ENCODE data around the gene SNAP91. TPM values are rescaled to one million over a fixed set of nuclear protein-coding genes. Genes with fewer than 3 reads are reported as not detected.
"Not testable (repeated sequence)": the region's sequence is repeated elsewhere in the genome, so short reads cannot be mapped to it uniquely, and the experiment has no call there.

The SNAP91 gene
- polyA plus RNA-seq, 1 donor (not counting 4 experiments of a cell fraction or from before 2014, with no cell fraction given), result not detected

GRCh38 chr6:83633609-83634008 lies 75.3 kb downstream of the SNAP91 start:
- Histone ChIP-seq H3K4me1 (ENCODE audit: control insufficient read depth, extremely low read depth, insufficient read depth, low read length) (no peaks in the 10 kb centered on the region), H3K79me2 (ENCODE audit: control insufficient read depth, insufficient read depth, low read length) (no peaks in the 10 kb centered on the region), H2AFZ (ENCODE audit: control insufficient read depth, low read length) (no peak overlapping the region), H4K20me1 (ENCODE audit: control insufficient read depth, extremely low read depth, insufficient read depth, low read length) (no peaks in the 10 kb centered on the region), H3K9ac (ENCODE audit: control insufficient read depth, extremely low read depth, insufficient read depth, low read length) (no peak overlapping the region), H3K27ac (ENCODE audit: control insufficient read depth, insufficient read depth, low read length) (no peak overlapping the region), H3K4me2 (ENCODE audit: control insufficient read depth, extremely low read depth, insufficient read depth, low read depth, low read length) (no peak overlapping the region), H3K4me3 (ENCODE audit: control insufficient read depth in 2 of 3, extremely low read depth in 1 of 3, insufficient read depth in 2 of 3, low read depth in 1 of 3, low read length in 3 of 3) (no peak overlapping the region), H3K9me3 (ENCODE audit: control insufficient read depth, low read depth, low read length) (no peaks in the 10 kb centered on the region), H3K36me3 (ENCODE audit: control insufficient read depth in 2 of 2, extremely low read depth in 1 of 2, insufficient read depth in 2 of 2, low read length in 2 of 2) (no peaks in the 10 kb centered on the region), H3K9me1 (ENCODE audit: control insufficient read depth, extremely low read depth, insufficient read depth, low read length) (no peaks in the 10 kb centered on the region), H3K27me3 (ENCODE audit: control insufficient read depth, extremely low read depth, insufficient read depth, low read length) (no peaks in the 10 kb centered on the region)
- DNase-seq (ENCODE audit: low read depth, low spot score) (no peak), FAIRE-seq (no peak)
- dilution Hi-C loops (cut with MboI; ENCODE audit: extremely low pct_ligation_motif_present, low sequenced_read_pairs), result no loop called here
- TF ChIP-seq EZH2 (IDR thresholded peaks at IDR 0.05; ENCODE audit: low read length), result no peak
- no peak for TF ChIP-seq CTCF (optimal IDR thresholded peaks at IDR 0.05 in 1 of 3, IDR thresholded peaks at IDR 0.05 in 1 of 3, conservative IDR thresholded peaks at IDR 0.05 in 1 of 3; ENCODE audit: extremely low read depth in 1 of 3, insufficient read depth in 2 of 3, low read length in 3 of 3)

- DNase-seq (ENCODE audit: low read depth, low spot score) (no peak), FAIRE-seq (no peak)
- Histone ChIP-seq H3K9me3 (ENCODE audit: control insufficient read depth, low read depth, low read length) (no peaks in the 10 kb centered on the region), H3K36me3 (ENCODE audit: control insufficient read depth in 2 of 2, extremely low read depth in 1 of 2, insufficient read depth in 2 of 2, low read length in 2 of 2) (no peaks in the 10 kb centered on the region), H3K27ac (ENCODE audit: control insufficient read depth, insufficient read depth, low read length) (no peak overlapping the region), H3K79me2 (ENCODE audit: control insufficient read depth, insufficient read depth, low read length) (no peaks in the 10 kb centered on the region), H4K20me1 (ENCODE audit: control insufficient read depth, extremely low read depth, insufficient read depth, low read length) (no peaks in the 10 kb centered on the region), H3K4me3 (ENCODE audit: control insufficient read depth in 2 of 3, extremely low read depth in 1 of 3, insufficient read depth in 2 of 3, low read depth in 1 of 3, low read length in 3 of 3) (no peak overlapping the region), H3K4me2 (ENCODE audit: control insufficient read depth, extremely low read depth, insufficient read depth, low read depth, low read length) (no peak overlapping the region), H3K27me3 (ENCODE audit: control insufficient read depth, extremely low read depth, insufficient read depth, low read length) (no peaks in the 10 kb centered on the region), H3K4me1 (ENCODE audit: control insufficient read depth, extremely low read depth, insufficient read depth, low read length) (no peaks in the 10 kb centered on the region), H3K9me1 (ENCODE audit: control insufficient read depth, extremely low read depth, insufficient read depth, low read length) (no peaks in the 10 kb centered on the region), H2AFZ (ENCODE audit: control insufficient read depth, low read length) (no peak overlapping the region), H3K9ac (ENCODE audit: control insufficient read depth, extremely low read depth, insufficient read depth, low read length) (no peak overlapping the region)
- dilution Hi-C loops (cut with MboI; ENCODE audit: extremely low pct_ligation_motif_present, low sequenced_read_pairs), result no loop called here
- TF ChIP-seq CTCF (optimal IDR thresholded peaks at IDR 0.05 in 1 of 3, IDR thresholded peaks at IDR 0.05 in 1 of 3, conservative IDR thresholded peaks at IDR 0.05 in 1 of 3; ENCODE audit: extremely low read depth in 1 of 3, insufficient read depth in 2 of 3, low read length in 3 of 3) (no peak), EZH2 (IDR thresholded peaks at IDR 0.05; ENCODE audit: low read length) (no peak)
These were observed 75.8 kb downstream of the SNAP91 start for GRCh38 chr6:83633149-83633548.

- H3K4me1 ChIP-seq (ENCODE audit: control insufficient read depth, extremely low read depth, insufficient read depth, low read length); dilution Hi-C loops (cut with MboI; ENCODE audit: extremely low pct_ligation_motif_present, low sequenced_read_pairs); H3K27ac ChIP-seq (ENCODE audit: control insufficient read depth, insufficient read depth, low read length); H3K9me3 ChIP-seq (ENCODE audit: control insufficient read depth, low read depth, low read length); DNase-seq (ENCODE audit: low read depth, low spot score); H3K4me3 ChIP-seq (ENCODE audit: control insufficient read depth in 2 of 3, extremely low read depth in 1 of 3, insufficient read depth in 2 of 3, low read depth in 1 of 3, low read length in 3 of 3); H3K36me3 ChIP-seq (ENCODE audit: control insufficient read depth in 2 of 2, extremely low read depth in 1 of 2, insufficient read depth in 2 of 2, low read length in 2 of 2); H3K9me1 ChIP-seq (ENCODE audit: control insufficient read depth, extremely low read depth, insufficient read depth, low read length); H4K20me1 ChIP-seq (ENCODE audit: control insufficient read depth, extremely low read depth, insufficient read depth, low read length); H3K9ac ChIP-seq (ENCODE audit: control insufficient read depth, extremely low read depth, insufficient read depth, low read length); H3K4me2 ChIP-seq (ENCODE audit: control insufficient read depth, extremely low read depth, insufficient read depth, low read depth, low read length); H3K27me3 ChIP-seq (ENCODE audit: control insufficient read depth, extremely low read depth, insufficient read depth, low read length); H2AFZ ChIP-seq (ENCODE audit: control insufficient read depth, low read length); H3K79me2 ChIP-seq (ENCODE audit: control insufficient read depth, insufficient read depth, low read length); FAIRE-seq: not testable (repeated sequence)
These were observed 79.0 kb downstream of the SNAP91 start for GRCh38 chr6:83629908-83630307.
